H9 (cell line): Measurements from ENCODE around the gene TNS2. TPM values are rescaled to one million over a fixed set of nuclear protein-coding genes. Genes with fewer than 3 reads are reported as not detected.

Experiments used
- DNase-seq: peaks from one replicate; pipeline ENCODE4 v3.0.0-alpha.2; 2017
- H2AFZ ChIP-seq: one replicate; pipeline ENCODE4 v1.6.1; 2013; ENCODE audit warnings: mild to moderate bottlenecking, low read length, control low read depth, moderate library complexity
- H2AK5ac ChIP-seq: 2 replicates; pipeline ENCODE4 v1.6.1; 2013; ENCODE audit warnings: low read length, control low read depth, mixed read lengths; ENCODE audit not compliant: insufficient read length
- H2BK120ac ChIP-seq: one replicate; pipeline ENCODE4 v1.6.1; 2013; ENCODE audit warnings: low read depth, mild to moderate bottlenecking, low read length, control low read depth, inconsistent platforms; ENCODE audit not compliant: poor library complexity, severe bottlenecking
- H2BK12ac ChIP-seq: 2 replicates; pipeline ENCODE4 v1.6.1; 2013; ENCODE audit warnings: low read length, control low read depth, mixed read lengths, low read depth; ENCODE audit not compliant: insufficient read length
- H2BK15ac ChIP-seq: 2 replicates; pipeline ENCODE4 v1.6.1; 2013; ENCODE audit warnings: low read depth, low read length, control low read depth
- H2BK20ac ChIP-seq: one replicate; pipeline ENCODE4 v1.6.1; 2013; ENCODE audit warnings: low read depth, mild to moderate bottlenecking, low read length, control low read depth, inconsistent platforms; ENCODE audit not compliant: poor library complexity, severe bottlenecking
- H2BK5ac ChIP-seq: 2 replicates; pipeline ENCODE4 v1.6.1; 2013; ENCODE audit warnings: low read length, control low read depth, mixed read lengths; ENCODE audit not compliant: insufficient read length
- H3K14ac ChIP-seq: 2 replicates; pipeline ENCODE4 v1.6.1; 2013; ENCODE audit warnings: low read length, control low read depth; ENCODE audit not compliant: insufficient read depth
- H3K18ac ChIP-seq: 2 replicates; pipeline ENCODE4 v1.6.1; 2013; ENCODE audit warnings: low read depth, mild to moderate bottlenecking, mixed read lengths, low read length, control low read depth; ENCODE audit not compliant: insufficient read length
- H3K23ac ChIP-seq: 2 replicates; pipeline ENCODE4 v1.6.1; 2013; ENCODE audit warnings: low read length, control low read depth, mixed read lengths, low read depth; ENCODE audit not compliant: insufficient read length
- H3K23me2 ChIP-seq: 2 replicates; pipeline ENCODE4 v1.6.1; 2013; ENCODE audit warnings: low read depth, mild to moderate bottlenecking, mixed read lengths, low read length, control low read depth; ENCODE audit not compliant: insufficient read length, poor library complexity, severe bottlenecking
- H3K27ac ChIP-seq: 2 replicates; pipeline ENCODE4 v1.5.1; 2013; ENCODE audit warnings: low read length, control low read depth, mixed read lengths, low read depth; ENCODE audit not compliant: insufficient read length
- H3K27me3 ChIP-seq: 2 replicates; pipeline ENCODE4 v1.6.1; 2013; ENCODE audit warnings: low read length, control low read depth, inconsistent platforms; ENCODE audit not compliant: insufficient read depth
- H3K4ac ChIP-seq: 2 replicates; pipeline ENCODE4 v1.6.1; 2013; ENCODE audit warnings: low read depth, mild to moderate bottlenecking, control low read depth, inconsistent platforms, low read length, moderate library complexity
- H3K4me1 ChIP-seq: 2 replicates; pipeline ENCODE4 v1.6.1; 2013; ENCODE audit warnings: low read length, control low read depth, inconsistent platforms; ENCODE audit not compliant: insufficient read depth
- H3K4me2 ChIP-seq: 2 replicates; pipeline ENCODE4 v1.6.1; 2013; ENCODE audit warnings: low read length, control low read depth, mixed read lengths; ENCODE audit not compliant: insufficient read length, insufficient read depth
- H3K56ac ChIP-seq: 2 replicates; pipeline ENCODE4 v1.6.1; 2013; ENCODE audit warnings: low read depth, mild to moderate bottlenecking, mixed read lengths, low read length, control low read depth; ENCODE audit not compliant: insufficient read length
- H3K79me1 ChIP-seq: 2 replicates; pipeline ENCODE4 v1.6.1; 2013; ENCODE audit warnings: low read depth, mild to moderate bottlenecking, moderate library complexity, low read length, control low read depth, inconsistent platforms; ENCODE audit not compliant: insufficient read depth, poor library complexity, severe bottlenecking
- H3K79me2 ChIP-seq: 2 replicates; pipeline ENCODE4 v1.6.1; 2013; ENCODE audit warnings: low read length, control low read depth, inconsistent platforms; ENCODE audit not compliant: insufficient read depth
- H3K9ac ChIP-seq: 2 replicates; pipeline ENCODE4 v1.6.1; 2013; ENCODE audit warnings: low read length, control low read depth, mixed read lengths; ENCODE audit not compliant: insufficient read length; ENCODE audit errors: extremely low read depth
- H3K9me3 ChIP-seq: one replicate; pipeline ENCODE4 v1.6.1; 2013; ENCODE audit warnings: low read depth, low read length, inconsistent platforms; ENCODE audit not compliant: control insufficient read depth
- H3T11ph ChIP-seq: one replicate; pipeline ENCODE4 v1.6.1; 2013; ENCODE audit warnings: mild to moderate bottlenecking, low read length, control low read depth, inconsistent platforms
- H4K20me1 ChIP-seq: one replicate; pipeline ENCODE4 v1.6.1; 2013; ENCODE audit not compliant: control insufficient read depth, insufficient read length, insufficient read depth
- H4K5ac ChIP-seq: 2 replicates; pipeline ENCODE4 v1.6.1; 2013; ENCODE audit warnings: low read depth, mild to moderate bottlenecking, mixed read lengths, low read length, control low read depth; ENCODE audit not compliant: insufficient read length
- H4K8ac ChIP-seq: replicated peaks from 2 replicates; pipeline ENCODE4 v1.6.1; 2013; ENCODE audit warnings: low read length, control low read depth, mixed read lengths, low read depth; ENCODE audit not compliant: insufficient read length
- H4K91ac ChIP-seq: 2 replicates; pipeline ENCODE4 v1.6.1; 2013; ENCODE audit warnings: low read depth, mild to moderate bottlenecking, moderate library complexity, mixed read lengths, low read length, control low read depth; ENCODE audit not compliant: insufficient read length
- H3K27ac Mint-ChIP-seq, 3 experiments: 2 replicates in 2 of 3; 3 replicates in 1 of 3; pipeline ENCODE4 v1.8.0; 2020 to 2021; ENCODE audit warnings: mixed read lengths in 3 of 3, mild to moderate bottlenecking in 1 of 3, moderate library complexity in 1 of 3
- H3K27me3 Mint-ChIP-seq: 2 replicates; pipeline ENCODE4 v1.8.0; 2021; ENCODE audit warnings: low read depth, mild to moderate bottlenecking, moderate library complexity, mixed read lengths
- H3K36me3 Mint-ChIP-seq, 3 experiments: 2 replicates in 2 of 3; 3 replicates in 1 of 3; pipeline ENCODE4 v1.8.0; 2020 to 2021; ENCODE audit warnings: low read depth in 3 of 3, mixed read lengths in 3 of 3; ENCODE audit not compliant: insufficient read depth in 1 of 3
- H3K4me1 Mint-ChIP-seq, 2 experiments: 2 replicates each; pipeline ENCODE4 v1.8.0; 2020; ENCODE audit warnings: mixed read lengths in 2 of 2
- H3K4me3 Mint-ChIP-seq, 2 experiments: 2 replicates in 1 of 2; 3 replicates in 1 of 2; pipeline ENCODE4 v1.8.0; 2020 to 2021; ENCODE audit warnings: mild to moderate bottlenecking in 2 of 2, mixed read lengths in 2 of 2, moderate library complexity in 1 of 2
- H3K9me3 Mint-ChIP-seq, 2 experiments: 2 replicates in 1 of 2; 3 replicates in 1 of 2; pipeline ENCODE4 v1.8.0; 2020; ENCODE audit warnings: mild to moderate bottlenecking in 2 of 2, mixed read lengths in 2 of 2, moderate library complexity in 1 of 2
- CTCF ChIP-seq: fragments of 200-600 bp; sonication (generic); conservative IDR thresholded peaks from 3 replicates; pipeline ENCODE4 v1.8.0; 2021; ENCODE audit warnings: antibody characterized with exemption, mild to moderate bottlenecking
- WGBS: extraction: QIAGEN DNeasy Blood & Tissue Kit; methylation state at CpG from one replicate; pipeline ENCODE4 v1.1.7; 2013; ENCODE audit warnings: missing lambda C conversion rate, low lambda C conversion rate, mixed read lengths; ENCODE audit not compliant: insufficient read length; ENCODE audit errors: extremely low coverage; 5-methylcytosine and 5-hydroxymethylcytosine counted together
- total RNA-seq: library from RNA; stranded (reverse); gene quantifications from 2 replicates; pipeline ENCODE4 v1.2.1, GENCODE V29; 2021

The TNS2 gene
- total RNA-seq, 1 experiment from 2014 or later = 4.5 TPM

GRCh38 chr12:53048780-53049401 is 974 bp upstream of the TNS2 start:
- peaks cover 31% of the 10 kb centered on the region; the same call in 1 of the 2 replicates for H3K4me1 ChIP-seq
- H3K23me2 ChIP-seq = peaks cover 15% of the 10 kb centered on the region
- no peak overlapping the region for H3K56ac ChIP-seq
- Mint-ChIP-seq H3K9me3 (no peaks in the 10 kb centered on the region; a peak in 1 of 5 replicates), H3K36me3 (peaks cover 7 to 8% (median 7%) of the 10 kb centered on the region in 3 experiments; a peak in 5 of 7 replicates), H3K4me1 (peaks cover 67 to 75% of the 10 kb centered on the region in 2 experiments), H3K4me3 (peak overlapping the region; percentile 39 to 69), H3K27me3 (peaks cover 30% of the 10 kb centered on the region), H3K27ac (peak overlapping the region in 2 of 3 experiments; percentile 91 to 95; a peak in 5 of 7 replicates)
- no peak overlapping the region for H3K23ac ChIP-seq
- no peaks in the 10 kb centered on the region for H4K20me1 ChIP-seq
- H3K79me2 ChIP-seq = no peaks in the 10 kb centered on the region; the same call in 1 of the 2 replicates
- no peak overlapping the region for H4K5ac ChIP-seq
- H3K27ac ChIP-seq = no peak overlapping the region
- no peak overlapping the region for H2BK20ac ChIP-seq
- H2BK5ac ChIP-seq = no peak overlapping the region
- no CpG with 5 or more reads among the region's 6 CpGs for WGBS
- no peak overlapping the region for H3K18ac ChIP-seq
- no peak overlapping the region for H4K8ac ChIP-seq
- no peak overlapping the region for H2AFZ ChIP-seq
- H2BK12ac ChIP-seq = no peak overlapping the region
- peak overlapping the region; percentile 46 for H3K4me2 ChIP-seq
- no peaks in the 10 kb centered on the region for H3K79me1 ChIP-seq
- H3K9ac ChIP-seq = no peak overlapping the region
- peaks cover 5% of the 10 kb centered on the region; the same call in 1 of the 2 replicates for H3K27me3 ChIP-seq
- H2BK120ac ChIP-seq = no peak overlapping the region
- H4K91ac ChIP-seq = no peak overlapping the region
- no peak overlapping the region for H3T11ph ChIP-seq
- no peak overlapping the region for H3K4ac ChIP-seq
- H3K14ac ChIP-seq = no peak overlapping the region
- H2BK15ac ChIP-seq = no peak overlapping the region
- DNase-seq = peak; percentile 83
- no peak overlapping the region for H2AK5ac ChIP-seq
- no peak for TF ChIP-seq CTCF
- no peaks in the 10 kb centered on the region for H3K9me3 ChIP-seq
